Aorta (tissue), 5 donors: ENCODE data around the gene SMCO1. TPM values are rescaled to one million over a fixed set of nuclear protein-coding genes. Genes with fewer than 3 reads are reported as not detected.
"Not testable (repeated sequence)": the region's sequence is repeated elsewhere in the genome, so short reads cannot be mapped to it uniquely, and the experiment has no call there.

Source experiments
- ATAC-seq: fragments of 200-7000 bp; cut with Tn5 transposase; one replicate; pipeline ENCODE4 v1.9.1; 2022; ENCODE audit warnings: moderate library complexity; ENCODE audit not compliant: low FRiP score
- DNase-seq, 2 donors: peaks; one replicate each; pipeline ENCODE4 v3.0.0-alpha.2; 2020
- H3K27ac ChIP-seq, 2 donors: one replicate each; pipeline ENCODE4 v1.5.1; 2013; ENCODE audit warnings: low read length in 2 of 2, mild to moderate bottlenecking in 2 of 2, moderate library complexity in 2 of 2, control low read depth in 1 of 2, inconsistent platforms in 1 of 2, low read depth in 1 of 2
- H3K27me3 ChIP-seq, 2 donors: one replicate each; pipeline ENCODE4 v1.6.1; 2013; ENCODE audit warnings: control low read depth in 1 of 2, low read length in 1 of 2, mild to moderate bottlenecking in 1 of 2, moderate library complexity in 1 of 2; ENCODE audit not compliant: insufficient read depth in 2 of 2, control insufficient read depth in 1 of 2
- H3K36me3 ChIP-seq, 2 donors: one replicate each; pipeline ENCODE4 v1.6.1; 2013; ENCODE audit warnings: control low read depth in 1 of 2, low read length in 1 of 2, mild to moderate bottlenecking in 1 of 2; ENCODE audit not compliant: insufficient read depth in 2 of 2, control insufficient read depth in 1 of 2
- H3K4me1 ChIP-seq, 2 donors: one replicate each; pipeline ENCODE4 v1.6.1; 2013; ENCODE audit warnings: low read length in 2 of 2, control low read depth in 1 of 2, mild to moderate bottlenecking in 1 of 2, moderate library complexity in 1 of 2; ENCODE audit not compliant: insufficient read depth in 2 of 2, control insufficient read depth in 1 of 2
- H3K4me3 ChIP-seq, 2 donors: one replicate each; pipeline ENCODE4 v1.5.1; 2013; ENCODE audit warnings: low read length in 2 of 2, control low read depth in 1 of 2, mild to moderate bottlenecking in 1 of 2
- H3K9me3 ChIP-seq: one replicate; pipeline ENCODE4 v1.6.1; 2013; ENCODE audit warnings: mild to moderate bottlenecking, low read length; ENCODE audit not compliant: control insufficient read depth
- WGBS, 2 donors: extraction: QIAGEN DNeasy Blood & Tissue Kit; methylation state at CpG; one replicate each; pipeline ENCODE4 v1.1.7; 2013; 5-methylcytosine and 5-hydroxymethylcytosine counted together
- intact Hi-C, 2 donors: fragments of 100-400 bp; cut with DNase I; formaldehyde crosslinking; loops; one replicate each; pipeline versions ENCODE4 v1.14.2 to v1.15.0; 2022
- polyA plus RNA-seq, 2 donors: library from polyadenylated mRNA; stranded (reverse); fragments of 200-250 nt; gene quantifications; one replicate each; pipeline ENCODE4 v1.2.3, GENCODE V29; 2013
- total RNA-seq, 2 donors: library from RNA; stranded (reverse); fragmentation: NEBNext Ultra II Directional; extraction: Animal tissue kit (Norgen Biotek cat#: 25700); gene quantifications; one replicate each; pipeline ENCODE4 v1.2.1, GENCODE V29; 2021
- donor health status: healthy with polysubstance abuse.
- donor health status: Bipolar disorder and iron deficiency.
- donor health status: DM: no; HTN: no; CAD: no.
- donor health status: DM: no; HTN: no; CAD: no.
- donor health status: DM: yes; HTN: yes; CAD: no.

The SMCO1 gene
- total and polyA plus RNA-seq, 4 donors = not detected

- H3K36me3 ChIP-seq, DNase-seq, ATAC-seq, H3K4me3 ChIP-seq, H3K9me3 ChIP-seq, intact Hi-C loops, H3K4me1 ChIP-seq, H3K27me3 ChIP-seq, H3K27ac ChIP-seq: not testable (repeated sequence)
- WGBS, 2 donors = 85 to 91% methylated on average over 3 of the region's 3 CpGs
These were observed 35.0 kb upstream of the SMCO1 start for GRCh38 chr3:196550172-196550571.

GRCh38 chr3:196549312-196549711, 34.2 kb upstream of the SMCO1 start:
- ATAC-seq, H3K27me3 ChIP-seq, H3K36me3 ChIP-seq, H3K9me3 ChIP-seq, H3K27ac ChIP-seq, H3K4me1 ChIP-seq, DNase-seq, intact Hi-C loops, H3K4me3 ChIP-seq: not testable (repeated sequence)
- 96 to 100% methylated on average over 1 of the region's 1 CpG for WGBS, 2 donors

- Histone ChIP-seq H3K9me3 (no peaks in the 10 kb centered on the region), H3K27me3 (no peaks in the 10 kb centered on the region), H3K36me3 (no peaks in the 10 kb centered on the region), H3K4me3 (no peak overlapping the region), H3K27ac (no peak overlapping the region), H3K4me1 (no peaks in the 10 kb centered on the region)
- intact Hi-C loops = no loop called here
- DNase-seq (no peak), ATAC-seq (no peak)
- WGBS, 2 donors = 92 to 94% methylated on average over 2 of the region's 2 CpGs
These were observed 31.9 kb upstream of the SMCO1 start for GRCh38 chr3:196547067-196547466.

GRCh38 chr3:196546537-196546936, 31.4 kb upstream of the SMCO1 start:
- no peaks in the 10 kb centered on the region for H3K9me3 ChIP-seq
- H3K4me3 ChIP-seq = no peak overlapping the region
- WGBS, 2 donors = 63 to 74% methylated on average over 5 of the region's 5 CpGs
- no peaks in the 10 kb centered on the region for H3K4me1 ChIP-seq
- no peak overlapping the region for H3K27ac ChIP-seq
- intact Hi-C loops = no loop called here
- no peak for DNase-seq
- H3K27me3 ChIP-seq = no peaks in the 10 kb centered on the region
- no peaks in the 10 kb centered on the region for H3K36me3 ChIP-seq
- ATAC-seq = no peak

- no peak overlapping the region for H3K4me3 ChIP-seq
- H3K4me1 ChIP-seq = no peaks in the 10 kb centered on the region
- WGBS, 2 donors = 93 to 95% methylated on average over 2 of the region's 2 CpGs
- no peaks in the 10 kb centered on the region for H3K36me3 ChIP-seq
- ATAC-seq (no peak), DNase-seq (no peak)
- H3K9me3 ChIP-seq = no peaks in the 10 kb centered on the region
- intact Hi-C loops = no loop called here
- no peaks in the 10 kb centered on the region for H3K27me3 ChIP-seq
- H3K27ac ChIP-seq = no peak overlapping the region
These were observed 29.4 kb upstream of the SMCO1 start for GRCh38 chr3:196544491-196544992.

GRCh38 chr3:196541684-196542445, 26.7 kb upstream of the SMCO1 start:
- Histone ChIP-seq H3K9me3 (no peaks in the 10 kb centered on the region), H3K4me3 (no peak overlapping the region), H3K36me3 (no peaks in the 10 kb centered on the region), H3K27me3 (no peaks in the 10 kb centered on the region), H3K27ac (no peak overlapping the region), H3K4me1 (no peaks in the 10 kb centered on the region)
- no peak for ATAC-seq
- 55 to 70% methylated on average over 6 of the region's 6 CpGs for WGBS, 2 donors
- no peak for DNase-seq
- intact Hi-C loops = no loop called here

- H3K27me3 ChIP-seq = no peaks in the 10 kb centered on the region
- 36 to 39% methylated on average over 18 of the region's 18 CpGs for WGBS, 2 donors
- intact Hi-C loops = loop anchor here (10.0 kb wide), 1 partner anchor 147 kb away; no protein-coding TSS in a partner anchor
- no peak overlapping the region for H3K4me3 ChIP-seq
- H3K4me1 ChIP-seq = no peaks in the 10 kb centered on the region
- H3K27ac ChIP-seq = no peak overlapping the region
- H3K9me3 ChIP-seq = no peaks in the 10 kb centered on the region
- H3K36me3 ChIP-seq = no peaks in the 10 kb centered on the region
- no peak for DNase-seq
- no peak for ATAC-seq
These were observed 22.3 kb upstream of the SMCO1 start for GRCh38 chr3:196537319-196537984.

GRCh38 chr3:196533260-196533681, 18.1 kb upstream of the SMCO1 start:
- intact Hi-C loops = loop anchor here (10.0 kb wide), 1 partner anchor 152 kb away; no protein-coding TSS in a partner anchor

More at GRCh38 chr3:196533260-196533681, 18.1 kb upstream of the SMCO1 start:
- DNase-seq (no peak), ATAC-seq (no peak)
- Histone ChIP-seq H3K27me3 (no peaks in the 10 kb centered on the region), H3K4me3 (no peak overlapping the region), H3K9me3 (no peaks in the 10 kb centered on the region), H3K4me1 (no peaks in the 10 kb centered on the region), H3K36me3 (no peaks in the 10 kb centered on the region), H3K27ac (no peak overlapping the region)
- 15% methylated on average over 14 of the region's 14 CpGs for WGBS, 2 donors
